ENCODE results near the gene LPCAT1.
"Not testable (repeated sequence)": the region's sequence is repeated elsewhere in the genome, so short reads cannot be mapped to it uniquely, and the experiment has no call there.

LPCAT1 gene

DNA sequence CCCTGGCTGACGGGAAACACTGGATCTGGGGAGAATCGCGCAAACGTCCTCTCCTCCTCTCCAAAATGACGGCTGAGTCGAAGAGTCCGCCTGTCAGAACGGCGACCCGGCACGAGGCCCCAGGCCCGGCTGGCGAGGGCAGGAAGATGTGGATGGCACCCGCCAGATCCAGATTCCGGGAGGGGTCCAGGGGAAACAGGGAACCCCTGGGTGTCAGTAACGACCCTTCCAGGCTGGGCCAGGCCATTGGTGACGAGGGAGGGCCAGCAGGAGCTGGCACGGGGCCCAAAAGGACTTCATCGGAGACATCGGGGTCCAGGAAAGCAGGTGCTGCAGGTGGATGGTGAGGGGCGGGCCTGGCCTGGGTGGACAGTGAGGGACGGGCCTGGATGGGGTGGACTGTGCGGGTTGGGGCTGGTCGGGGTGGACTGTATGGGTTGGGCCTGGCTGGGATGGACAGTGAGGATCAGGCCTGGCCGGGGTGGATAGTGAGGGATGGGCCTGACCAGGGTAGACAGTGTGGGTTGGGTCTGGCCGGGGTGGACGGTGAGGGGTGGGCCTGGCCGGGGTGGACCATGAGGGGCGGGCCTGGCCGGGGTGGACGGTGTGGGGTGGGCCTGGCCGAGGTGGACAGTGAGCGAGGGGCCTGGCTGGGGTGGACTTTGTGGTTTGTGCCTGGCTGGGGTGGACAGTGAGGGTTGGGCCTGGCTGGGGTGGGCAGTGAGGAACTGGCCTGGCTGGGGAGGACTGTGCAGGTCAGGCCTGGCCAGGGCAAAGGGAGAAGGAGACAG lies 92.5 kb downstream of the LPCAT1 start:
- DNase-seq, result no peak

DNA sequence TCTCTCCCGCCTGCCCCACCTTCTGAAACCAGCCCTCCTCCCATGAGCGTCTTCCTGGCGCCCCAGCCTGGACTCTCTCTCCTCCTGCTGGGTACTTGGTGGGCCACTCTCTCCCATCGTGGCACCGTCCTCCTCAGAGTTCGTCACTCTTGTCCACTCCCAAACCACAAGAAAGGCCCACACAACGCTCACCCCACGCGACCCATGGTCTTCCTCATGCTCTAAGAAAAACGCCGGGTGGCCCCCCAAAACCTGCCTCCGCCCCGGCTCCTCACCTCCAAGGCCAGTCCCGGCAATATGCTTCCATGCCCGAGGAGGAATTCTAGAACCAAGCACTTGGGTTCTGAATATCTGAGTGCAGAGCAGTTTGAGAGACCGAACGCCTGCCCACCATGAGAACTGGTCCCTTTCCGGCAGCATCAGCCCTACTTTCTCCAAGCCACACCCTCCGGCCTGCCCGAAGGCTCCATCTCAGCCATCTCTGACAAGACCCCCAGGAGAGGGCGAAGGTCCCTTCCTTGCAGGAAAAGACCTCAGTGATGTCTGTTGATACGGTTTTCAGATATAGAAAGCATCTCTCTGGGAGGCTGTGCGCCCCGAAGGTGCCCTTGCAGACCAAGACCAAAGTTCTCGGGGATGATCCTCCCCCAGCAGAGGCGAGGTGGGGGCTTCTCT lies 93.5 kb downstream of the LPCAT1 start:
- no peak for DNase-seq

DNA sequence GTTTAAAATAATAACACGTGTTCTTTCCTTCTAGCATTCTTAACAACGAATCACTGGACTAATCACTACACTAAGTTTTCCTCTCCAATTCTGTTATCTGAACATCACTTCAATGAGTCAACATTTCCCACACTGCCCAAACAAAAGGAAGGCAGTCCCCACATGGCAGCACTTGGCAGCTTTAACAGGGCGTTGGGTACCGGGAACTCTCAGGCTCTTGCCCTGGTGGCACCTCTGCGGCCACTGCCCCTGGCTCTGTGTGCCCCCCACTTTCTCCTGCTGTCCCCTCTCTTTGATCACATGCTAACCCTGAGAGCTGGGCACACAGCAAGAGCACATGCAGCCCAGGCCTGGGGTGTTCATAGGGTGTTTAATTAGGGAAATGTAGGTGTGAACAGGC lies 94.3 kb downstream of the LPCAT1 start:
- DNase-seq, result no peak

DNA sequence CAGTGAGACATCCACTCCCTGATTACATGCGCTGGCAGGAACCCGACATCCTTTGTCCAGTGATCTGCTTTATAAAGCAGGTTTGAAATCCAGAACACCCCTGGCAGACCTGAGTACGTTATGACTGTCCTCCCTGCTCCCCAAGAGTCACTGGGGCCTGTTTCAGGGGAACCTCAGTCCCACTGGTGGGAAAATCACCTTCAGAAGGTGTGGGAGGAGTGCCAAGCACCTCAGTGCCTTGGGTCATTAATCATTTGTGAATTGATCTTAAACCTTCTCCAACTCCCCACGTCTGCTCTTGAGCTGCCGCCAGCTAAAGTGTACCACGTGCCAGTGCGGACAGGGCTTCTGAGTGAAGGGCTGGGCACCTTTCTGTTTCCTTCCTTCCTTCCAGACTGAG lies 94.7 kb downstream of the LPCAT1 start:
- DNase-seq, result no peak

DNA sequence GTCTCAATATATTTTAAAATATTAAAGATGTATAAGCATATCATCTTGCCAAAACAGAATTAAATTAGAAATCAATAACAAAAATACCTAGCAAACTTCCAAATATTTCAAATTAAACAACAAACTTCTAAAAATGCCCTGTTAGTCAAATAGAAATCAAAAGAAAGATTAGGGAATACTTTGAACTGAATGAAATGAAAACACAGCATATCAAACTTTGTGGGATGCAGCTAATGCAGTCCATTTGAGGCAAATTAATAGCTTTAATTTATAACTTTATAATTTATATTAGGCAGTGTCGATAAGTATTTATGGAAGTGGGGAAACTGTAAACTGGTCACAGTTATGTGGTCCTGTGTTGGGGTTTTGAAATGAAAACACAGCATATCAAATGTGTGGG lies 95.7 kb downstream of the LPCAT1 start:
- no peak for DNase-seq

DNA sequence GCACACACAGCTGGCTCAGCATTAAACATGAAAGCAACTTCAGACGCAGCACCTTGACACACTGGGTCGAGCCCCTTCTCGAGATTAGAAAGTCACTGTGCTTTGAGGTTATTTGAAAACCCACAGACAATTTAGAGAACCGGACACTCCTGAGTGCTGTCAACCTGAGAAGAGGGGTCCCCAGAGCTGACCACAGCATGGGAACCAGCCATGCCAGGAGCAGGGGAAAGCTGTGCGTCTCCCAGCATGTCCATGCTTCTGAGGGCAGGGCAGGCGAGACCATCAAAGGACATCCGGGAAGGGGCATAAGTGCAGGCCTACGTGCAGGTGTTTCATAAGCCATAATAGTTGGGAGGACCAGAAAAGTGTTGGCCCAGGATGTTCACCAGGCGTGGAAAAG lies 99.0 kb downstream of the LPCAT1 start:
- DNase-seq, result no peak

DNA sequence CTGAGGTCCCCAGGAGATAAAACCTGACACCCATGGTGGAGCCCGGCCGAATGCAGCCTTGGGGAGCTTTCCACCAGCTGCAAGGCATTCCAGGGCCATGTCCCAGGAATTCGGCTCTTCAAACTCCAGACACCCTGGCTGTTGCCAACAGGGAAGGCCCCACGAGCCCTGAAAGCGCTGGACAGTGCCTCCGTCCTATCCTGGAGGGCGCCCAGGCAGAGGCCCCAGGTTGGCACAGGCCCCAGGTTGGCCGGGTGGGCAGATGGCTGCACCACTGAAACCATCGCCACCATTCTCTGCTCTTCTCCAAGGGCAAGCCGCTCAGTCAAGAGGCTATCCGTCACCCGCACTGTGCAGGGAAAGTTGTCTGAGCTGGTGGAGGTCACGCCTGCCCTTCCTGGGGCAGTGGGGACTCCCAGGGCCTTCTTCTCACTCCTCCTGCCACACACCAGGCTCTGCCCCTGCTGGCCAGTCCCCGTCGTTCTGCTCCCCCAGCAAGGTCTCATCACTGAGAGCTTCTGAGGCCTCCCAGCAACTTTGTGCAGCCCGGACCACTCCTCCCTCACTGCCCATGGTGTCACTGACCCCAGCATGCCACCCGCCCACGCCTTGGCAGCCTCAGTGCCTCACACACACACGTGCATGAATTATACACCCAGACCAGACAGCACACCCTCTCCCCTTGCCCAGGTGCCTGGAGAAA lies 99.7 kb downstream of the LPCAT1 start:
- DNase-seq, result no peak

DNA sequence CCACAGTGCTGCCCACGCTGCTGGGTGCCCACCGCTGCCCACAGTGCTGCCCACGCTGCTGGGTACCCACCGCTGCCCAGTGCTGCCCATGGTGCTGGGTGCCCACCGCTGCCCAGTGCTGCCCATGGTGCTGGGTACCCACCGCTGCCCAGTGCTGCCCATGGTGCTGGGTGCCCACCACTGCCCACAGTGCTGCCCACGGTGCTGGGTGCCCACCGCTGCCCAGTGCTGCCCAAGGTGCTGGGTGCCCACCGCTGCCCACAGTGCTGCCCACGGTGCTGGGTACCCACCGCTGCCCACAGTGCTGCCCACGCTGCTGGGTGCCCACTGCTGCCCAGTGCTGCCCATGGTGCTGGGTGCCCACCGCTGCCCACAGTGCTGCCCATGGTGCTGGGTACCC lies 101.2 kb downstream of the LPCAT1 start:
- DNase-seq, result not testable (repeated sequence)

DNA sequence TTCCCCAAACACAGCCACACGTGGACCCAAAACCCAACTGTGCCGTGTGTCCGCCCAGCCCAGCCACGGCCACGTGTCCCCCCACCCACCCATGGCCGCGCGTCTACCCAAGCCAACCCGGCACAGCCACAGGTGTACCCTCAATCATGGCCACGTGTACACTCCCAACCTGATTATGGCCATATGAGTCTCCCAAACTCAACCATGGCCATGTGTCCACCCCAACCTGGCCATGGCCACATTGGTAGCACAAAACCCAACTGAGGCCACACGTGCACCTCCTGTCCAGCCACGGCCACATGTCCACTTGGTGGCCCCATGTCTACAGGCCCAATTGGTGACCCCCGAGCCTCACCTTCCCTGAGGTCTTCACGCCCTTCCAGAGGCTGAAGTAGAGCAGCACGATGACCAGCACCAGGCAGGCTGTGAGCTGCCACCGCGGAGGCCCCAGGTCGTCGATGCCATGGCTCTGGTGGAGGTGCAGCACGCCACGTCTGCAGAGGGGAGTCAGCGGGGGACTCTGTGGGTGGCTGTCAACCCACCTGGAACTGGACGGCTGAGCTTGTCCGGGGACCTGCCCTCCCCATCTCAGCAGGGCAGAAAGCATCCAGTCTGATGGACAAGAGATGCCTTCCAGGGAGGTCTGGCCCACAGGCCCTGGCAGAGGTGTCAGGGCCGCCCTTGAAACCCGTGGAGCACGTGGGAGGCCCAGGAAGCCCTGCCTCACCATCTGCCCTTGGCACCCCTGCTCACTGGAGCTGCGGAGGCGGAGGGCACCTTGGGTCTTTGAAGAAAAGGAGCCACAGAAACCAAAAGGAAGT lies 102.0 kb downstream of the LPCAT1 start:
- DNase-seq, result no peak

DNA sequence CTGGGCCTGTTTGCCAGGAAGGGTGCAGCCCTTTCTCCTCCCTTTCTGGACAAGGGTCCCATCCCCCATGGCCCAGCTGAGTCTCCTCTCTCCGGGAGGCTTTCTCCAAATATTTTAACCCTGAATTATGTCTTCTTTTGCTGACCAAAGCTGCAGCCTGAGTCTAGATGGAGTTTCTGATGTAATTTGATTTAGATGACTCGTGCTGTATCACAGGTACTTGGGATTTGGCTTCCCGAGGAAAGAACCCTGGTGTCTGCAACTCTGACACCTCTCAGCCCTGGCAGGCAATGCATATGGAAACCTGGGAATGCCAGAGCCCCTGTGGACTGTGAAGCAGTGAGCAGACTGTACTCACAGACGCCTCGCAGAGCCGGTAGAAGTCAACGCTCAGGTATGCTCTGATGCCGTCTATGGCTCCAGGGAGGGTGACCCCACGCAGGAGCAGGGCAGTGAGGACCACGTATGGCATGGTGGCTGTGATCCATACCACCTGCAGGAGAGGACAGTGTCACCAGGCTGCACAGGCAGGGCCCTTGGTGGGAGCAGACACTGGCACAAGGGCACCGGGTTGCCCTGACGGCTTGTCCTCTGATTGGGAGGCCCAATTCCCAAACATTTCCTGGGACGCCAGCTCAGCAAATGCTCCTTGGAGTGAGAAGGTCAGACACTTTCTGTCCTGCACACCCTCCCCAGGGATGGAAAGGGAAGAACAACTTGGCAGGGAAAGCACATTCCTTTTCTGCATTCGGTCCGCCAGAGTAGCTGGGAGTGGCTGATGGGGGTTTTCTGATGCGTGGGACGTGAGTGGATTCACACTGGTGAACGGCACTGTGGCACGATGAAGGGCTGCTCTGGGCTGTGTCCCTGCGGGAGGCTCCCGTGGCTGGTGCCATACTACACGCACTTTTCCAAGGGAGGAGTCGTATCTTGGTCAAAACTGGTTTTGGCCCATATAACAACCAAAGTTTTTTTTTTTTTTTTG lies 103.3 kb downstream of the LPCAT1 start:
- no peak for DNase-seq

DNA sequence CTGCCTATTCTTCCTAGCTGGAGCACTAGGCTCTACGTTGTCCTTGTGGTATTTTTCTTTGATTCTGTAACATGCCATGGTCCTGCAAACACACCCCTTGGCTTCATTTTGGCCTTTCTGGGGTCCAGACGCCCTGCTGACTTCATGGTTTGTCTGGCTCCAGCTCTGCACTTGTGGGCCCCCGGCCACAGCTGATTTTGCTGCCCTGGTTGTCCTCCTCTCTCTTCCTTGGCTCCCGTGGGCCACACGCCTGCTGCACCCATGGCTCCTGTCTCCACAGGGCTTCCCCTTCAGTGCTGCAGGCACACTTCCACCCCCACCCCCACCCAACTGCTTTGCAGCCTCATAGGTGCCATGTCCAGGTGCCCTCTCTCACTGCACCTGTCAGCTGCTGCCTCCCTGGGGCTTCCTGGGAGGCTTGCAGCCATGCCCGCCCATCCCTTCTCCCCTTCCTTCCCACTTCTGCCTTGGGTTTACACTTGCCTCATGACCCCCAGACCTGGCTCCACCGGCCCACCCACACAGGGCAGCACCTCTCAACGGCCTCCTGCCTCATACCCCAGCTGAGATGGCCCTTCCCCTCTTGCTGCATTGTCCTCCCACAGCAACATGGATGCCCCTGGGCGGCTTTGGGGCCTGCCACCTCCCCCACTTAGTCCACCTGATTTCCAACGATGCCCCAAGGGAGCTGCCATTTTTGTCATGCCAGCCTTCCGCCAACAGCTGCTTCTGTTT lies 104.1 kb downstream of the LPCAT1 start:
- DNase-seq, result no peak

DNA sequence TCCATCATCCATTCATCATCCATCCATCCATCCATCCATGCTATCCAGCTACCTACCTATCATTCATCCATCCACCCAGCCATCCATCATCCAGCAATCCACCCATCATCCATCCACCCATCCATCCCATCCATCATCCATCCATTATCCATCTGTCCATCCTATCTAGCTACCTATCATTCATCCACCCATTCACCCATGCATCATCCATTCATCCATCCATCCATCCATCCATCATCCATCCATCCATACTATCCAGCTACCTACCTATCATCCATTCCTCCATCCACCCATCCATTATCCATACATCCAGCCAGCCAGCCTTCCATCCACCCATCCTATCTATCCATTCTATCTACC lies 104.9 kb downstream of the LPCAT1 start:
- no peak for DNase-seq

DNA sequence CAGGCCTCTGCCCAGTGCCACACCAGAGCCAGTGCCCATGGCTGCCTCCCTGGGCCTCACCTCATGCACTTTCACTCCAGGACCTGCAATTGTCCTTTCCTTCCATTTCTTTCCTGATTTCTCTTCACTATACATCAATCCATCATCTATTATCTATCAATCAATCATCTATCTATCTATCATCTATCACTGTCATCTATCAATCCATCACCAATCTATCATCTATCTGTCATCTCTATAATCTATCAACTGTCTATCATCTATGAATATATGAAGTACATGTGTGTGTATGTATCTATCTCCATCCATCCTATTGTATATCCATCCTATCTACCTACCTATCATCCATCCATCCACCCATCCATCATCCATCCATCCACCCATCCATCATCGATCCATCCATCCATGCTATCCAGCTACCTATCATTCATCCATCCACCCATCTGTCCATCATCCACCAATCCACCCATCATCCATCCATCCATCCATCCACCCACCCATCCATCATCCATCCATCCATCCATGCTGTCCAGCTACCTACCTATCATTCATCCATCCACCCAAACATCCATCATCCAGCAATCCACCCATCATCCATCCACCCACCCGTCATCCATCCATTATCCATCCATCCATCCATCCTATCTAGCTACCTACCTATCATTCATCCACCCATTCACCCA lies 105.4 kb downstream of the LPCAT1 start:
- DNase-seq, result no peak

DNA sequence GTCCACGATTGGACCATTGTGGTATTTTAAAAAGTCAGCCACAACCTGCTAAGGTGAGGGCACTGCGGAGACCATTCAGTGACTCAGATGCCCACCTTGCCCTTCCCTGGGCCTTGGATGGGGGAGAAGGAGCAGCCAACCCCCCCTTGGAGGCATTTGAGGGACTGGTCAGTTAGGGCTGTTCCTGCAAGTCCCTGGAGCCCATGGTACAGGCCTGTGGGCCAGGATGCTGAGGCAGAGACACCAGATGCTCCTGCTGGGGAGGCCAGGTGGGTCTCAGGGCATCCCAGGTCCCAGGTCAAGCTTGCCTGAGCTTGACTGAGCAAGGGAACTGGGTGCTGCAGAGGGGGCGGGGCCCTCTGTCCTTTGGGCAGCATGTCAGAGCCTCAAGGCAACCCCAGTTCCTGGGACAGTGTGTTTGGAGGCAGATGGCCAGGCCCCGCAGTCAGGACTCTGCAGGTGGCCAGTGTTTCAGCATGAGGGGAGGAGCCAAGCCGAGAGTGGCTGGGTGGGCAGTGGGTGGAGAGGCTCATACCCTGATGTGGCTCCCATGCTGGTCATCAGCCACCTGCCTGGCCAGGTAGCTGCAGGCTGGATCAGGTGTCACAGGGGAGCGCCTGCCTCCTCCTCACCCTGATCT lies 106.1 kb downstream of the LPCAT1 start:
- DNase-seq, result no peak

DNA sequence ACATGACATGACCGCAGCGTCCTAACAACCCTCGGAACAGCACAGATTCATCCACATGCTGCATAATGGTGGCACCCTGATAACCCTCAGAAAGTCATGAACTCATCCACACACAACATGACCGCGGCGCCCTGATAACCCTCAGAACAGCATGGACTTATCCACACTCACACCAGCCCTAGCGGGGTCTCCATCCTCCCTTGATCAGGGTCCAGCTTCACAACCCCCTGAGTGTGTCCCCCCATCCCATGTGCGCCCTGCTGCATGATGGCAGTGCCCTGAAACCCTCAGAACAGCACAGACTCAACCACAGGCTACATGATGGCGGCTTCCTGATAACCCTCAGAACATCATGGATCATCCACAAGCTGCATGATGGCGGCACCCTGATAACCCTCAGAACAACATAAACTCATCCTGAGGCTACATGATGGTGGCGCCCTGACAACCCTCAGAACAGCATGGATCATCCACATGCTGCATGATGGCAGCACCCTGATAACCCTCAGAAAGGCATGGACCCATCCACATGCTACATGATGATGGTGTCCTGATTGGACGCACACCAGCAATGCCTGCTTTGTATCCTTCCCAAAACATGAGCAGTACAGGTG lies 106.8 kb downstream of the LPCAT1 start:
- no peak for DNase-seq

DNA sequence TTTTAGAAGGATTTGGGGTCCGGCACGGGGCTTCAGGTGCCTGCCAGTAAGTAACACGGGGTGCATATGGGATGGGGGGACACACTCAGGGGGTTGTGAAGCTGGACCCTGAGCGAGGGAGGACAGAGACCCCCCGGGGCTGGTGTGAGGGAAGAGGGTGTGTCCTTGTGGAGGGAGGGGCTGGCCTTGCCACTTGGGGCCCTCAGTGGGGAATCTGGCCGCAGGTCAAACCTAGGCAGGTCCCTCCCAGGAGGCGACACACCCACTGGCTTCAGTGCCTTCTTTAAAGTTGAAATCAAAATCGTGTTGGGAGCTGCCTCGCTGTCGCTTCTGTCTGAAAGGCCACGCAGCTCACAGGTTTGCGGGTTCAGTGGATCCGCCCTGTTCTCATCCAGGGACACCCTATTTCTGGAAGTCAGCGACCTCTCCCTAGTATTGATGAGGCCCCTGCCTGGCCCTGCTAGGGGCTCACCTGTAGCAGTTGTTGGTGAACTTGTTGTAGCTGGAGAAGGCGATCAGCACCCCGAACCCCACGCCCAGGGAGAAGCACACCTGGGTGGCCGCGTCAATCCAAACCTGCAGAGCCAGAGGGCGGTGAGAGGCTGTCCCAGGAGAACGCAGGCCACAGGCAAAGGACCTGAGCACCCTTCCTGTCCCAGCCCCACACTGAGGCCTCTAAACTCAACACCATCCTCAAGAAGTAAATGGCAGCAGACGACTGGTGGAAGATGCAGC lies 108.0 kb downstream of the LPCAT1 start:
- DNase-seq, result no peak

DNA sequence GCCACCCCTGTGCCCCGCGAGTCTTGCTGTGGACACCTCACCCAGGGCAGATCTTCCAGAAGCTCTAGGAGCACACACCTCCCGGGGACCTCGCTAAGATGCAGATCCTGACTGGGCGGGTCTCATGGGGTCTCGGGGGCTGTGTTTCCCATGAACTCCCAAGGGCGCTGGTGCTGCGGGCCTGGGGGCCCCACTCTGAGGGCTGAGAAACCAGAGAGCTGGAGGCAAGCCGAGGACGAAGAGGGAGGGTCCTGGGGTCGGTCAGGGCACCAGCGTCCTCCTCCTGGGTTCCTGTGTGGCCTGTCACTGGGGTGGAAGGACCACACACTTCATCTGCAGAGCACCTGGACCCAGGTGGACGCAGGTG lies 108.7 kb downstream of the LPCAT1 start:
- DNase-seq, result no peak
